Upper lobe of left lung (tissue), 4 donors: ENCODE results near the gene SAMD4A.

Experiments
- CTCF ChIP-seq, 6 experiments: fragments of 450-650 bp in 4 of 6; fragments of 200-600 bp in 2 of 6; sonication (generic) in 2 of 6; IDR thresholded peaks; one replicate each; pipeline ENCODE4 v1.5.1; 2016 to 2019; ENCODE audit warnings: antibody characterized with exemption in 6 of 6
- EP300 ChIP-seq, 4 donors: sonication (generic); formaldehyde crosslinking; IDR thresholded peaks; one replicate each; pipeline ENCODE4 v1.5.1; 2017; ENCODE audit warnings: antibody characterized with exemption in 4 of 4, control low read depth in 2 of 4
- POLR2A ChIP-seq, 4 donors: fragments of 450-650 bp; IDR thresholded peaks; one replicate each; pipeline ENCODE4 v1.5.1; 2016 to 2017; ENCODE audit warnings: antibody characterized with exemption in 4 of 4, mild to moderate bottlenecking in 2 of 4
- POLR2AphosphoS5 ChIP-seq, 2 donors: sonication (generic); formaldehyde crosslinking; IDR thresholded peaks; one replicate each; pipeline ENCODE4 v1.5.1; 2017; ENCODE audit warnings: antibody characterized with exemption in 2 of 2

- TF ChIP-seq CTCF (IDR thresholded peaks at IDR 0.05) (no peak), POLR2AphosphoS5 (IDR thresholded peaks at IDR 0.05) (no peak), POLR2A (IDR thresholded peaks at IDR 0.05) (no peak), EP300 (IDR thresholded peaks at IDR 0.05) (no peak)
Measured at GRCh38 chr14:54763761-54764160, 196.8 kb downstream of the SAMD4A start.
